Endothelial cell of umbilical vein (primary cell): Measurements from ENCODE around the gene ZNF487. TPM values are rescaled to one million over a fixed set of nuclear protein-coding genes. Genes with fewer than 3 reads are reported as not detected.

Source experiments
- BruUV-seq: library from RNA; stranded (reverse); fragments of 400-500 nt; replicated peaks from 2 replicates; lab custom pipeline; 2021; lab: Mats Ljungman, UMichigan
- CTCF ChIA-PET: fragments of 300-600, 350-600 bp; sonication (Branson Sonifier 250); formaldehyde crosslinking; loops from one replicate; lab custom pipeline; 2021; ENCODE audit warnings: antibody characterized with exemption, inconsistent platforms; lab: Charles Lee
- POLR2A ChIA-PET: fragments of 300-600, 350-600 bp; sonication (Branson Sonifier 250); formaldehyde crosslinking; loops from one replicate; lab custom pipeline; 2021; ENCODE audit warnings: antibody characterized with exemption, inconsistent platforms; lab: Charles Lee
- DNase-seq: peaks from one replicate; pipeline ENCODE4 v3.0.0-alpha.2; 2011; ENCODE audit warnings: low read depth, low spot score
- FAIRE-seq: peaks from 2 replicates; lab custom pipeline; 2011; peaks lifted over from hg19 to GRCh38; lab: Jason Lieb, UNC
- H2AFZ ChIP-seq: 2 replicates; pipeline ENCODE4 v1.6.0; 2012; ENCODE audit warnings: low read depth, low read length, control low read depth, inconsistent platforms
- H3K27ac ChIP-seq: 2 replicates; pipeline ENCODE4 v1.5.1; 2011; ENCODE audit warnings: low read depth, mild to moderate bottlenecking, control low read depth, low read length, moderate library complexity; ENCODE audit not compliant: insufficient read depth
- H3K27me3 ChIP-seq, 2 experiments: 2 replicates each; pipeline versions ENCODE4 v1.6.0 to v1.6.1; 2011; ENCODE audit warnings: low read length in 2 of 2, mixed read lengths in 1 of 2; ENCODE audit not compliant: control insufficient read depth in 2 of 2, insufficient read depth in 2 of 2
- H3K36me3 ChIP-seq, 2 experiments: 2 replicates in 1 of 2; 3 replicates in 1 of 2; pipeline ENCODE4 v1.5.1; 2011; ENCODE audit warnings: low read length in 2 of 2, mild to moderate bottlenecking in 1 of 2, moderate library complexity in 1 of 2; ENCODE audit not compliant: control insufficient read depth in 2 of 2, insufficient read depth in 2 of 2; ENCODE audit errors: extremely low read depth in 1 of 2
- H3K4me1 ChIP-seq: 3 replicates; pipeline ENCODE4 v1.5.1; 2011; ENCODE audit warnings: mild to moderate bottlenecking, low read length; ENCODE audit not compliant: control insufficient read depth, insufficient read depth; ENCODE audit errors: extremely low read depth
- H3K4me2 ChIP-seq: 2 replicates; pipeline ENCODE4 v1.6.1; 2011; ENCODE audit warnings: low read length, control low read depth, mixed read lengths; ENCODE audit not compliant: insufficient read depth
- H3K4me3 ChIP-seq, 3 experiments: fragments of 200-600 bp in 1 of 3; sonication (generic), shearing (Covaris generic) in 1 of 3; replicated peaks in 1 of 3; 2 replicates each; pipeline ENCODE4 v1.5.1; 2011 to 2016; ENCODE audit warnings: control low read depth in 3 of 3, low read length in 3 of 3, mild to moderate bottlenecking in 2 of 3, inconsistent platforms in 1 of 3, low read depth in 1 of 3, moderate library complexity in 1 of 3; ENCODE audit not compliant: insufficient read depth in 1 of 3
- H3K79me2 ChIP-seq: 2 replicates; pipeline ENCODE4 v1.6.0; 2012; ENCODE audit warnings: low read length, inconsistent platforms; ENCODE audit not compliant: control insufficient read depth, insufficient read depth
- H3K9ac ChIP-seq: replicated peaks from 2 replicates; pipeline ENCODE3; 2011; ENCODE audit warnings: low read length, control low read depth; ENCODE audit not compliant: insufficient read depth; ENCODE audit errors: extremely low read depth
- H3K9me1 ChIP-seq: replicated peaks from 3 replicates; pipeline ENCODE4 v1.6.0; 2011; ENCODE audit warnings: mild to moderate bottlenecking, low read length; ENCODE audit not compliant: control insufficient read depth, insufficient read depth; ENCODE audit errors: extremely low read depth
- H3K9me3 ChIP-seq: replicated peaks from 2 replicates; pipeline ENCODE4 v1.5.1; 2012; ENCODE audit warnings: low read length, inconsistent platforms; ENCODE audit not compliant: control insufficient read depth, insufficient read depth
- H4K20me1 ChIP-seq: replicated peaks from 2 replicates; pipeline ENCODE3; 2011; ENCODE audit warnings: mild to moderate bottlenecking, low read length; ENCODE audit not compliant: control insufficient read depth, insufficient read depth; ENCODE audit errors: extremely low read depth
- CTCF ChIP-seq, 2 donors: IDR thresholded peaks; 1 replicate in 1 of 2; 2 replicates in 1 of 2; pipeline ENCODE4 v1.5.1; 2011; ENCODE audit warnings: low read length in 2 of 2, mild to moderate bottlenecking in 2 of 2, moderate library complexity in 2 of 2, control low read depth in 1 of 2, inconsistent platforms in 1 of 2, low read depth in 1 of 2; ENCODE audit not compliant: insufficient read depth in 1 of 2; ENCODE audit errors: extremely low read depth in 1 of 2
- EZH2 ChIP-seq: IDR thresholded peaks from 2 replicates; pipeline ENCODE4 v1.6.1; 2012; ENCODE audit warnings: borderline replicate concordance, low read depth, mild to moderate bottlenecking, moderate library complexity, low read length, inconsistent platforms; ENCODE audit not compliant: severe bottlenecking
- JUN ChIP-seq: IDR thresholded peaks from 2 replicates; pipeline ENCODE4 v1.6.1; 2011; ENCODE audit warnings: borderline replicate concordance, low read depth; ENCODE audit not compliant: insufficient read length, insufficient read depth
- MAX ChIP-seq: IDR thresholded peaks from 2 replicates; pipeline ENCODE4 v1.6.1; 2011; ENCODE audit not compliant: insufficient read depth, insufficient read length
- MYC ChIP-seq: IDR thresholded peaks from one replicate; pipeline ENCODE4 v1.6.1; 2011; ENCODE audit warnings: mild to moderate bottlenecking, low read depth, low read length
- POLR2A ChIP-seq: IDR thresholded peaks from 2 replicates; pipeline ENCODE4 v1.6.1; 2012; ENCODE audit warnings: low read depth, mild to moderate bottlenecking, control low read depth, low read length
- POLR2AphosphoS5 ChIP-seq: IDR thresholded peaks from 2 replicates; pipeline ENCODE4 v1.6.1; 2012; ENCODE audit warnings: low read depth, mild to moderate bottlenecking, control low read depth, low read length, moderate library complexity; ENCODE audit not compliant: insufficient read depth
- dilution Hi-C: fragments of 300-500 bp; cut with MboI; formaldehyde crosslinking; loops from one replicate; pipeline ENCODE4 v1.15.0; 2019; ENCODE audit warnings: low sequenced_read_pairs; ENCODE audit not compliant: extremely low pct_ligation_motif_present
- intact Hi-C: fragments of 100-400 bp; cut with micrococcal nuclease; formaldehyde crosslinking; loops from one replicate; pipeline ENCODE4 v1.10.0; 2022
- polyA plus RNA-seq, 4 experiments: library from polyadenylated mRNA; depleted of rRNA in 3 of 4; stranded (reverse) in 3 of 4; unstranded in 1 of 4; fragments of >200 nt; gene quantifications; 2 replicates each; pipeline versions ENCODE4 v1.2.1 to v1.2.3, GENCODE V29; 2011 to 2012; ENCODE audit warnings: missing spikeins in 1 of 4
- total RNA-seq: library from RNA; stranded (reverse); gene quantifications from 2 replicates; pipeline ENCODE4 v1.2.3, GENCODE V29; 2021

Gene ZNF487
- total and polyA plus RNA-seq, 2 donors (not counting 3 experiments of a cell fraction or from before 2014, with no cell fraction given) = 2.1 to 2.6 TPM

- TSS peak; percentile 44 for BruUV-seq
Observed at GRCh38 chr10:43407576-43408330, 29.2 kb upstream of the ZNF487 start.

More at GRCh38 chr10:43407576-43408330, 29.2 kb upstream of the ZNF487 start:
- intact Hi-C loops (loop anchor here (1.0 to 5.0 kb wide), 2 partner anchors 29 to 270 kb away; partner anchors contain the start of gene CSGALNACT2), dilution Hi-C loops (no loop called here)
- FAIRE-seq (peak; percentile 85), DNase-seq (peak; percentile 83)
- peaks cover 58% of the 10 kb centered on the region for H3K79me2 ChIP-seq
- H3K27me3 ChIP-seq = no peaks in the 10 kb centered on the region
- TF ChIP-seq MYC (no peak), MAX (peak; percentile 65), JUN (no peak), CTCF (IDR thresholded peaks at IDR 0.05; ENCODE audit: extremely low read depth in 1 of 2, insufficient read depth in 1 of 2, low read depth in 1 of 2, low read length in 2 of 2) (peak; percentile 40 to 74), POLR2AphosphoS5 (peak; percentile 67), POLR2A (peak; percentile 68), EZH2 (no peak)
- H3K9me1 ChIP-seq = no peaks in the 10 kb centered on the region
- no peaks in the 10 kb centered on the region for H4K20me1 ChIP-seq
- no peaks in the 10 kb centered on the region for H3K9me3 ChIP-seq
- H3K36me3 ChIP-seq = peaks cover 0 to 2% of the 10 kb centered on the region in 2 experiments
- ChIA-PET CTCF (interaction anchor here (0.6 to 1.7 kb wide), 8 partner anchors 9 to 52 kb away, joined by 3 to 17 read pairs (median 4); partner anchors contain the start of gene ZNF487), POLR2A (interaction anchor here (0.6 to 1.1 kb wide), 3 partner anchors 12 to 1588 kb away, joined by 3 to 4 read pairs (median 3); no protein-coding TSS in a partner anchor)
- H3K4me1 ChIP-seq = peaks cover 23% of the 10 kb centered on the region
- no peak overlapping the region for H2AFZ ChIP-seq
- H3K27ac ChIP-seq = peak overlapping the region; percentile 97
- H3K4me3 ChIP-seq = peak overlapping the region; percentile 70 to 89 (median 80)
- peak overlapping the region; percentile 96 for H3K9ac ChIP-seq
- H3K4me2 ChIP-seq = peak overlapping the region; percentile 78
